CD8-positive, alpha-beta memory T cell (primary cell): ENCODE measurements around the gene STK32C. TPM values are rescaled to one million over a fixed set of nuclear protein-coding genes. Genes with fewer than 3 reads are reported as not detected.
"Not testable (repeated sequence)": the region's sequence is repeated elsewhere in the genome, so short reads cannot be mapped to it uniquely, and the experiment has no call there.

Experiments
- CTCF ChIA-PET: fragments of 350-600 bp; sonication (Branson Sonifier 250); formaldehyde crosslinking; loops from one replicate; lab custom pipeline; 2021; ENCODE audit warnings: antibody characterized with exemption; lab: Charles Lee
- POLR2A ChIA-PET: fragments of 350-600 bp; sonication (Branson Sonifier 250); formaldehyde crosslinking; loops from one replicate; lab custom pipeline; 2021; ENCODE audit warnings: antibody characterized with exemption; lab: Charles Lee
- DNase-seq, 5 donors: peaks; one replicate each; pipeline versions ENCODE4 v3.0.0 to v3.0.0-alpha.2; 2020 to 2022; ENCODE audit warnings: mixed read lengths in 1 of 5
- H3K27ac ChIP-seq: one replicate; pipeline ENCODE4 v1.7.0; 2013; ENCODE audit warnings: low read depth, mild to moderate bottlenecking, low read length, moderate library complexity
- H3K27me3 ChIP-seq: 2 replicates; pipeline ENCODE4 v1.7.0; 2013; ENCODE audit warnings: low read length, mild to moderate bottlenecking; ENCODE audit not compliant: insufficient read depth, poor library complexity, severe bottlenecking
- H3K36me3 ChIP-seq: 2 replicates; pipeline ENCODE4 v1.7.0; 2013; ENCODE audit warnings: mild to moderate bottlenecking, low read length, moderate library complexity; ENCODE audit not compliant: insufficient read depth
- H3K4me1 ChIP-seq: 2 replicates; pipeline ENCODE4 v1.7.0; 2013; ENCODE audit warnings: mild to moderate bottlenecking, low read length, moderate library complexity; ENCODE audit not compliant: insufficient read depth
- H3K4me3 ChIP-seq: 2 replicates; pipeline ENCODE4 v1.7.0; 2013; ENCODE audit warnings: mild to moderate bottlenecking, low read length
- H3K9me3 ChIP-seq: 2 replicates; pipeline ENCODE4 v1.7.0; 2013; ENCODE audit warnings: mild to moderate bottlenecking, low read length
- H3K27ac Mint-ChIP-seq, 8 donors: one replicate each; pipeline ENCODE4 v1.8.0; 2020 to 2021; ENCODE audit warnings: mixed read lengths in 8 of 8, mild to moderate bottlenecking in 6 of 8, inconsistent platforms in 3 of 8, moderate library complexity in 3 of 8
- H3K27me3 Mint-ChIP-seq, 2 donors: one replicate each; pipeline ENCODE4 v1.8.0; 2020 to 2021; ENCODE audit warnings: mixed read lengths in 2 of 2, mild to moderate bottlenecking in 1 of 2, moderate library complexity in 1 of 2
- H3K36me3 Mint-ChIP-seq, 3 donors: one replicate each; pipeline ENCODE4 v1.8.0; 2020 to 2021; ENCODE audit warnings: mixed read lengths in 3 of 3, inconsistent platforms in 1 of 3, mild to moderate bottlenecking in 1 of 3
- H3K4me1 Mint-ChIP-seq, 3 donors: one replicate each; pipeline ENCODE4 v1.8.0; 2020 to 2021; ENCODE audit warnings: mixed read lengths in 3 of 3, inconsistent platforms in 1 of 3, mild to moderate bottlenecking in 1 of 3
- H3K4me3 Mint-ChIP-seq, 7 donors: one replicate each; pipeline ENCODE4 v1.8.0; 2020 to 2021; ENCODE audit warnings: mixed read lengths in 7 of 7, mild to moderate bottlenecking in 6 of 7, moderate library complexity in 4 of 7, inconsistent platforms in 2 of 7
- H3K9me3 Mint-ChIP-seq, 5 donors: one replicate each; pipeline ENCODE4 v1.8.0; 2020 to 2022; ENCODE audit warnings: mixed read lengths in 5 of 5, mild to moderate bottlenecking in 3 of 5, moderate library complexity in 2 of 5, inconsistent platforms in 1 of 5
- polyA plus RNA-seq: library from polyadenylated mRNA; unstranded; fragments of 300-500 nt; fragmentation: Illumina TruSeq; gene quantifications from one replicate; pipeline ENCODE4 v1.2.3, GENCODE V29; 2021
- total RNA-seq, 2 experiments: library from RNA; stranded (reverse); gene quantifications; one replicate each; pipeline ENCODE4 v1.2.3, GENCODE V29; 2021

STK32C gene
- total and polyA plus RNA-seq, 3 experiments from 2014 or later = 8.5 to 14.9 (median 14.0) TPM

GRCh38 chr10:132322586-132323048 is 14.9 kb upstream of the STK32C start:
- H3K4me3 Mint-ChIP-seq = no peak overlapping the region
- no peaks in the 10 kb centered on the region for H3K4me1 ChIP-seq
- H3K27me3 ChIP-seq = no peaks in the 10 kb centered on the region
- ChIA-PET POLR2A (no interaction called here), CTCF (no interaction called here)
- no peaks in the 10 kb centered on the region for H3K36me3 ChIP-seq
- peak overlapping the region in 2 of 8 donors; percentile 26 to 44 for H3K27ac Mint-ChIP-seq
- H3K4me1 Mint-ChIP-seq = peaks cover 13 to 23% (median 18%) of the 10 kb centered on the region in 3 donors
- H3K27ac ChIP-seq = no peak overlapping the region
- H3K9me3 Mint-ChIP-seq = no peaks in the 10 kb centered on the region
- H3K27me3 Mint-ChIP-seq = no peaks in the 10 kb centered on the region
- no peaks in the 10 kb centered on the region for H3K9me3 ChIP-seq
- no peak overlapping the region for H3K4me3 ChIP-seq
- peaks cover 6 to 16% (median 7%) of the 10 kb centered on the region in 3 donors for H3K36me3 Mint-ChIP-seq
- no peak for DNase-seq

- Mint-ChIP-seq H3K36me3 (peaks cover 6 to 14% (median 6%) of the 10 kb centered on the region in 3 donors), H3K4me1 (peaks cover 8 to 17% (median 11%) of the 10 kb centered on the region in 3 donors), H3K4me3 (no peak overlapping the region), H3K27ac (no peak overlapping the region), H3K27me3 (no peaks in the 10 kb centered on the region), H3K9me3 (no peaks in the 10 kb centered on the region)
- no peaks in the 10 kb centered on the region for H3K9me3 ChIP-seq
- CTCF ChIA-PET = no interaction called here
- no peaks in the 10 kb centered on the region for H3K27me3 ChIP-seq
- no peak overlapping the region for H3K27ac ChIP-seq
- H3K36me3 ChIP-seq = no peaks in the 10 kb centered on the region
- POLR2A ChIA-PET = no interaction called here
- no peaks in the 10 kb centered on the region for H3K4me1 ChIP-seq
- no peak for DNase-seq
- no peak overlapping the region for H3K4me3 ChIP-seq
Measured at GRCh38 chr10:132321726-132322125, 14.0 kb upstream of the STK32C start.

GRCh38 chr10:132320654-132321469 is 13.1 kb upstream of the STK32C start:
- Mint-ChIP-seq H3K27me3 (no peaks in the 10 kb centered on the region), H3K4me3 (no peak overlapping the region), H3K9me3 (no peaks in the 10 kb centered on the region), H3K36me3 (peaks cover 6 to 11% (median 6%) of the 10 kb centered on the region in 3 donors), H3K27ac (peak overlapping the region in 1 of 8 donors; percentile 61), H3K4me1 (peaks cover 5 to 13% (median 7%) of the 10 kb centered on the region in 3 donors)
- no peaks in the 10 kb centered on the region for H3K27me3 ChIP-seq
- no peaks in the 10 kb centered on the region for H3K9me3 ChIP-seq
- no peak for DNase-seq
- no peaks in the 10 kb centered on the region for H3K4me1 ChIP-seq
- ChIA-PET POLR2A (no interaction called here), CTCF (no interaction called here)
- H3K4me3 ChIP-seq = no peak overlapping the region
- no peaks in the 10 kb centered on the region for H3K36me3 ChIP-seq
- no peak overlapping the region for H3K27ac ChIP-seq

GRCh38 chr10:132319853-132320653 is 12.3 kb upstream of the STK32C start:
- H3K27ac Mint-ChIP-seq = peak overlapping the region in 1 of 8 donors; percentile 77
- H3K4me1 ChIP-seq = no peaks in the 10 kb centered on the region
- ChIA-PET CTCF (no interaction called here), POLR2A (no interaction called here)
- H3K27me3 ChIP-seq = no peaks in the 10 kb centered on the region
- H3K9me3 ChIP-seq = no peaks in the 10 kb centered on the region
- H3K4me3 ChIP-seq = no peak overlapping the region
- peaks cover 6 to 10% (median 6%) of the 10 kb centered on the region in 3 donors for H3K36me3 Mint-ChIP-seq
- no peaks in the 10 kb centered on the region for H3K27me3 Mint-ChIP-seq
- no peaks in the 10 kb centered on the region for H3K9me3 Mint-ChIP-seq
- DNase-seq = no peak
- H3K4me3 Mint-ChIP-seq = no peak overlapping the region
- H3K27ac ChIP-seq = no peak overlapping the region
- H3K36me3 ChIP-seq = no peaks in the 10 kb centered on the region
- H3K4me1 Mint-ChIP-seq = peaks cover 5 to 12% (median 6%) of the 10 kb centered on the region in 3 donors

- H3K36me3 ChIP-seq, H3K27me3 Mint-ChIP-seq, H3K4me1 ChIP-seq, H3K27ac Mint-ChIP-seq, H3K36me3 Mint-ChIP-seq, H3K4me3 ChIP-seq, H3K27me3 ChIP-seq, H3K4me1 Mint-ChIP-seq, H3K9me3 ChIP-seq, H3K9me3 Mint-ChIP-seq, CTCF ChIA-PET, POLR2A ChIA-PET, H3K27ac ChIP-seq, DNase-seq, H3K4me3 Mint-ChIP-seq: not testable (repeated sequence)
Measured at GRCh38 chr10:132317477-132317876, 9.7 kb upstream of the STK32C start.

GRCh38 chr10:132316133-132316532 is 8.4 kb upstream of the STK32C start:
- Mint-ChIP-seq H3K27me3 (no peaks in the 10 kb centered on the region), H3K36me3 (no peaks in the 10 kb centered on the region), H3K4me3 (no peak overlapping the region)

GRCh38 chr10:132314881-132315280 is 7.1 kb upstream of the STK32C start:
- H3K27ac Mint-ChIP-seq, DNase-seq, POLR2A ChIA-PET: not testable (repeated sequence)

More at GRCh38 chr10:132316133-132316532, 8.4 kb upstream of the STK32C start:
- Mint-ChIP-seq H3K27ac (no peak overlapping the region), H3K9me3 (peaks cover 0 to 2% (median 0%) of the 10 kb centered on the region in 5 donors), H3K4me1 (peaks cover 0 to 2% (median 0%) of the 10 kb centered on the region in 3 donors)
- H3K4me1 ChIP-seq = no peaks in the 10 kb centered on the region
- CTCF ChIA-PET = interaction anchor here (0.6 kb wide), 1 partner anchor 85 kb away, joined by 3 read pairs; no protein-coding TSS in a partner anchor
- POLR2A ChIA-PET = no interaction called here
- no peaks in the 10 kb centered on the region for H3K36me3 ChIP-seq
- no peak for DNase-seq
- no peaks in the 10 kb centered on the region for H3K27me3 ChIP-seq
- no peaks in the 10 kb centered on the region for H3K9me3 ChIP-seq
- H3K27ac ChIP-seq = no peak overlapping the region
- H3K4me3 ChIP-seq = no peak overlapping the region

GRCh38 chr10:132314336-132314735 is 6.6 kb upstream of the STK32C start:
- no peaks in the 10 kb centered on the region for H3K27me3 Mint-ChIP-seq
- ChIA-PET POLR2A (no interaction called here), CTCF (interaction anchor here (0.8 kb wide), 1 partner anchor 17 kb away, joined by 3 read pairs; no protein-coding TSS in a partner anchor)
- Histone ChIP-seq H3K36me3 (no peaks in the 10 kb centered on the region), H3K4me3 (no peak overlapping the region), H3K9me3 (no peaks in the 10 kb centered on the region), H3K27ac (no peak overlapping the region), H3K27me3 (no peaks in the 10 kb centered on the region), H3K4me1 (no peaks in the 10 kb centered on the region)
- H3K27ac Mint-ChIP-seq = no peak overlapping the region
- H3K36me3 Mint-ChIP-seq = no peaks in the 10 kb centered on the region
- peaks cover 0 to 2% (median 0%) of the 10 kb centered on the region in 5 donors for H3K9me3 Mint-ChIP-seq
- no peak for DNase-seq
- H3K4me3 Mint-ChIP-seq = no peak overlapping the region
- no peaks in the 10 kb centered on the region for H3K4me1 Mint-ChIP-seq

More at GRCh38 chr10:132314881-132315280, 7.1 kb upstream of the STK32C start:
- H3K36me3 Mint-ChIP-seq, H3K4me3 ChIP-seq, H3K27me3 Mint-ChIP-seq, H3K36me3 ChIP-seq, H3K27me3 ChIP-seq, H3K4me1 ChIP-seq, H3K27ac ChIP-seq, H3K9me3 ChIP-seq, H3K4me3 Mint-ChIP-seq, H3K9me3 Mint-ChIP-seq, H3K4me1 Mint-ChIP-seq: not testable (repeated sequence)
- CTCF ChIA-PET = interaction anchor here (0.8 kb wide), 2 partner anchors 16 kb away, joined by 3 to 4 read pairs; no protein-coding TSS in a partner anchor
